GM21367 (cell line): Measurements from ENCODE around the gene CREB5.

Experiments used
- ATAC-seq: cut with Tn5 transposase; IDR thresholded peaks from one replicate; pipeline ENCODE4 v1.9.1; 2021; ENCODE audit not compliant: unreplicated experiment

The CREB5 gene

GRCh38 chr7:28406192-28406591 lies 6.1 kb upstream of the CREB5 start:
- ATAC-seq: no peak

GRCh38 chr7:28407651-28408050 lies 4.7 kb upstream of the CREB5 start:
- ATAC-seq: no peak

GRCh38 chr7:28408105-28408959 lies 4.0 kb upstream of the CREB5 start:
- ATAC-seq: no peak

GRCh38 chr7:28408960-28409715 lies 3.2 kb upstream of the CREB5 start:
- no peak for ATAC-seq

- no peak for ATAC-seq
Measured at GRCh38 chr7:28409716-28410627, 2.3 kb upstream of the CREB5 start.

GRCh38 chr7:28410628-28411531 lies 1.4 kb upstream of the CREB5 start:
- ATAC-seq: no peak

- no peak for ATAC-seq
Measured at GRCh38 chr7:28413011-28413410, 693 bp downstream of the CREB5 start.

GRCh38 chr7:28414453-28414852 lies 2.1 kb downstream of the CREB5 start:
- no peak for ATAC-seq

- no peak for ATAC-seq
Measured at GRCh38 chr7:28417321-28417940, 5.1 kb downstream of the CREB5 start.

GRCh38 chr7:28418311-28418710 lies 6.0 kb downstream of the CREB5 start:
- no peak for ATAC-seq

GRCh38 chr7:28418966-28419365 lies 6.6 kb downstream of the CREB5 start:
- no peak for ATAC-seq

- ATAC-seq: no peak
Measured at GRCh38 chr7:28419716-28420115, 7.4 kb downstream of the CREB5 start.

- no peak for ATAC-seq
Measured at GRCh38 chr7:28423112-28423511, 10.8 kb downstream of the CREB5 start.

- ATAC-seq: no peak
Measured at GRCh38 chr7:28423918-28424514, 11.7 kb downstream of the CREB5 start.

GRCh38 chr7:28425496-28425895 lies 13.2 kb downstream of the CREB5 start:
- ATAC-seq: no peak

- ATAC-seq: no peak
Measured at GRCh38 chr7:28427236-28427635, 14.9 kb downstream of the CREB5 start.

GRCh38 chr7:28430616-28431015 lies 18.3 kb downstream of the CREB5 start:
- ATAC-seq: no peak

- no peak for ATAC-seq
Measured at GRCh38 chr7:28432105-28432504, 19.8 kb downstream of the CREB5 start.

- no peak for ATAC-seq
Measured at GRCh38 chr7:28433039-28433438, 20.7 kb downstream of the CREB5 start.
